GM23338 (cell line): ENCODE data around the gene ASS1.

Source experiments
- CREB1 ChIP-seq: fragments of 250-450 bp; sonication (Bioruptor Pico); IDR thresholded peaks from 2 replicates; pipeline ENCODE4 v1.5.0; 2020; ENCODE audit warnings: low read depth, mild to moderate bottlenecking, moderate library complexity
- CTCF ChIP-seq, 2 experiments: fragments of 200-600 bp in 1 of 2; sonication (generic) in 1 of 2; conservative IDR thresholded peaks; 2 replicates each; pipeline versions ENCODE4 v1.5.1 to v1.6.1; 2016 to 2017; ENCODE audit warnings: antibody characterized with exemption in 2 of 2, low read depth in 2 of 2, mild to moderate bottlenecking in 2 of 2, moderate library complexity in 1 of 2
- EZH2 ChIP-seq: fragments of 200-600 bp; sonication (generic); IDR thresholded peaks from one replicate; pipeline ENCODE4 v1.8.0; 2017; ENCODE audit warnings: antibody characterized with exemption, mild to moderate bottlenecking, low read depth; ENCODE audit not compliant: unreplicated experiment
- EZH2phosphoT487 ChIP-seq: fragments of 200-600 bp; sonication (generic); IDR thresholded peaks from one replicate; pipeline ENCODE4 v1.8.1; 2018; ENCODE audit warnings: antibody characterized with exemption; ENCODE audit not compliant: unreplicated experiment
- JUNB ChIP-seq: IDR thresholded peaks from one replicate; pipeline ENCODE4 v1.6.1; 2016; ENCODE audit warnings: antibody characterized with exemption; ENCODE audit not compliant: unreplicated experiment
- NANOG ChIP-seq: IDR thresholded peaks from 2 replicates; pipeline ENCODE4 v1.6.1; 2016; ENCODE audit warnings: antibody characterized with exemption, borderline replicate concordance
- POLR2AphosphoS5 ChIP-seq: IDR thresholded peaks from 2 replicates; pipeline ENCODE4 v1.6.1; 2016; ENCODE audit warnings: antibody characterized with exemption, low read depth
- REST ChIP-seq: IDR thresholded peaks from one replicate; pipeline ENCODE4 v1.6.1; 2018; ENCODE audit warnings: antibody characterized with exemption; ENCODE audit not compliant: unreplicated experiment
- STAT1 ChIP-seq: IDR thresholded peaks from one replicate; pipeline ENCODE4 v1.6.1; 2016; ENCODE audit warnings: antibody characterized with exemption; ENCODE audit not compliant: unreplicated experiment
- ZNF114 ChIP-seq: fragments of 250-450 bp; sonication (Bioruptor Pico); IDR thresholded peaks from 2 replicates; pipeline ENCODE4 v1.5.0; 2020; ENCODE audit warnings: mild to moderate bottlenecking, moderate library complexity
- ZNF462 ChIP-seq: fragments of 250-450 bp; sonication (Bioruptor Pico); IDR thresholded peaks from 2 replicates; pipeline ENCODE4 v1.5.0; 2020; ENCODE audit warnings: mild to moderate bottlenecking, moderate library complexity
- TF ChIP-seq, protein P1 (sequence below): IDR thresholded peaks from 2 replicates; pipeline ENCODE4 v1.6.1; 2016; ENCODE audit warnings: antibody characterized with exemption

DNA sequence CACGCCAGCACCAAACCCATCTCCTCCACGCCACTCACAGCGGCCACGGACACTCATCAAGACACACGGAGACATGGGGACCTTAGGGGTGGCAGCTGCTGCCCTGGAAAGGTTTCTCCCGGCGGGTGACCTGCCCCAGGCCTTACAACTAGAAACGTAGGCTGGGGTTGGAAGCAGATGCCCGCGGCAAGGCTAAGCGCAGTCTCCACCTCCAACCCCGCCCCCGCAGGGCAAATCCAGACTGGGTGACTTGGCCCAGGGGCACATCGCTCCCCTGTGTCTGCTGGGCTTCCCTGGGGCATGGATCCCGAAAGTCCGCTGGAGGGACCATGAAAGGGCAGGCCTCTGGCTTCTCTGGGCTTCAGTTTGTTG is 12.0 kb upstream of the ASS1 start:
- TF ChIP-seq CTCF (conservative IDR thresholded peaks at IDR 0.05; ENCODE audit: low read depth in 2 of 2) = no peak
- TF ChIP-seq POLR2AphosphoS5 = no peak
- TF ChIP-seq EZH2 = no peak
- TF ChIP-seq REST = no peak
- no peak for TF ChIP-seq JUNB
- TF ChIP-seq ZNF114 (CRISPR knock-in tag) = no peak
- no peak for TF ChIP-seq STAT1
- TF ChIP-seq CREB1 = no peak
- TF ChIP-seq EZH2phosphoT487 = no peak
- no peak for TF ChIP-seq ZNF462
- TF ChIP-seq, protein P1, sequence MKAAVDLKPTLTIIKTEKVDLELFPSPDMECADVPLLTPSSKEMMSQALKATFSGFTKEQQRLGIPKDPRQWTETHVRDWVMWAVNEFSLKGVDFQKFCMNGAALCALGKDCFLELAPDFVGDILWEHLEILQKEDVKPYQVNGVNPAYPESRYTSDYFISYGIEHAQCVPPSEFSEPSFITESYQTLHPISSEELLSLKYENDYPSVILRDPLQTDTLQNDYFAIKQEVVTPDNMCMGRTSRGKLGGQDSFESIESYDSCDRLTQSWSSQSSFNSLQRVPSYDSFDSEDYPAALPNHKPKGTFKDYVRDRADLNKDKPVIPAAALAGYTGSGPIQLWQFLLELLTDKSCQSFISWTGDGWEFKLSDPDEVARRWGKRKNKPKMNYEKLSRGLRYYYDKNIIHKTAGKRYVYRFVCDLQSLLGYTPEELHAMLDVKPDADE = no peak
- no peak for TF ChIP-seq NANOG
